Thyroid gland (tissue), 4 donors: Measurements from ENCODE around the gene BMP4.
A peak's percentile ranks its signal among the peaks of the same experiment; 100 is the strongest.

ENCODE experiments used
- CTCF ChIP-seq, 6 experiments: fragments of 200-600 bp in 3 of 6; fragments of 450-650 bp in 3 of 6; sonication (generic) in 3 of 6; IDR thresholded peaks; one replicate each; pipeline ENCODE4 v1.5.1; 2016 to 2019; ENCODE audit warnings: antibody characterized with exemption in 6 of 6, mild to moderate bottlenecking in 2 of 6, inconsistent platforms in 1 of 6, moderate library complexity in 1 of 6
- POLR2A ChIP-seq, 2 donors: fragments of 450-650 bp; IDR thresholded peaks; one replicate each; pipeline ENCODE4 v1.6.1; 2017; ENCODE audit warnings: antibody characterized with exemption in 2 of 2, mild to moderate bottlenecking in 2 of 2, moderate library complexity in 1 of 2

- TF ChIP-seq CTCF (IDR thresholded peaks at IDR 0.05), result no peak
- peak in 1 of 2 donors; percentile 21 for TF ChIP-seq POLR2A (IDR thresholded peaks at IDR 0.05)
Measured at GRCh38 chr14:53946404-53947093, 10.1 kb downstream of the BMP4 start.
